ENCODE data around the gene BHLHE41. TPM values are rescaled to one million over a fixed set of nuclear protein-coding genes. Genes with fewer than 3 reads are reported as not detected.

The BHLHE41 gene
- total RNA-seq, 1 donor from 2014 or later, result 6.2 TPM

DNA sequence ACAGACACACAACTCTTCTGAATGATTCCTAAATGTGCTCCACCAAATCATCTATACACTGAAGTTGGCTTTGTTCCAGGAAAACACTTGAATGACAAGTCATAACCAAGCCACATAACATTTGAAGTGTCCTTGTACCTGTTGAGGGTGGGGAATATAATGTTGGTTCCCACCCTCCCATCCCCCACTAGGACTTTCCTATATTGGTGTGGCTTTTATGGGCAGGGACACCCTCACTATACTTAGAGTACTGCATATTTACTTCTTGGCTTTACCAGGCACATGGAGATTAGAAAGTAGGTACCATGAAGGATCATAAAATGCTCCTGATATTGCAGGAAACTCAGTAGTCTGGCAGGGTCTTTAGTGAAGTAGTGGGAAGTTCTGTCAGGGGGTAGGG, 9.7 kb upstream of the BHLHE41 start:
- DNase-seq, result no peak

GRCh38 chr12:26133521-26133920, 8.7 kb upstream of the BHLHE41 start:
- DNase-seq, result no peak

DNA sequence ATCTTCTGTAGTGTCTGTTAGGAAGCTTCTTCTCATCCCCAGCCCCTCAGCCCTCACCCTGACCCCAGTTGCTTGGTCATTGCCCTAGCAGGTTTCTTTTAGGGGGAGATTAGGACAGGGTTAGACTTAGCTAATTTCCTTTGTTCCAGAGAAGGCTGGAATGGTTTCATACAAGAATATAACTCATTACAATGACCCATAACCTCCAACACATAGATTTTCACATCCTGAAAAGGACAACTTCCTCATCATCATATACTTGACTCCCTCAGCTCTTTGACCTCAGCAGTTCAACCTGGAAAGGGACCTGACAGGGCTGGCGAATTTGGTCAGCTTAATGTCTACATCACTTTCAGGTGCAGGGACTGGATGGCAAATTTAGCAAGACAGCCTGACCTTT, 8.0 kb upstream of the BHLHE41 start:
- DNase-seq, result no peak

GRCh38 chr12:26131936-26132335, 7.1 kb upstream of the BHLHE41 start:
- no peak for DNase-seq

GRCh38 chr12:26130728-26131127, 5.9 kb upstream of the BHLHE41 start:
- no peak for DNase-seq

GRCh38 chr12:26128168-26128567, 3.3 kb upstream of the BHLHE41 start:
- DNase-seq, result no peak

DNA sequence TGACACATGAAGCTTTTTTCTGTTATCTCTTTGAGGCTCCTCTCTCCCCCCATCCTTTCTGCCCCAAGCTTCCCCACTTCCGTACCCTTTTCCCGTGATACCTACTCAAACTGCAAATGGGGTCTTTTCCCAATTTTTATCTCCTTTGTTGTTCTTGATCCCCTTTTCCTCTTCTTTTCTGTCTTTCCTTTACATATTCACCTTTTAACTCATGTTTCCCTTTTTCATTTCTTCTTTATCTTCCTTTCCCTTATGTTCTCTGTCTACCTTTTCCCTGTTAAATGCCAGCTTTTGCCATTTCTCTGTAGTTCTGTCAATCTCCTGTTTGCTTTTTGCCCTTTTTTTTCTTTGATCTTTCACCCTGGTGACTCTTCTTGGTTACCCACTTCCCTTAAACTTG, 2.6 kb upstream of the BHLHE41 start:
- DNase-seq, result no peak

- DNase-seq, result peak; percentile 65
These were observed 1.8 kb upstream of the BHLHE41 start for GRCh38 chr12:26126340-26127284.

DNA sequence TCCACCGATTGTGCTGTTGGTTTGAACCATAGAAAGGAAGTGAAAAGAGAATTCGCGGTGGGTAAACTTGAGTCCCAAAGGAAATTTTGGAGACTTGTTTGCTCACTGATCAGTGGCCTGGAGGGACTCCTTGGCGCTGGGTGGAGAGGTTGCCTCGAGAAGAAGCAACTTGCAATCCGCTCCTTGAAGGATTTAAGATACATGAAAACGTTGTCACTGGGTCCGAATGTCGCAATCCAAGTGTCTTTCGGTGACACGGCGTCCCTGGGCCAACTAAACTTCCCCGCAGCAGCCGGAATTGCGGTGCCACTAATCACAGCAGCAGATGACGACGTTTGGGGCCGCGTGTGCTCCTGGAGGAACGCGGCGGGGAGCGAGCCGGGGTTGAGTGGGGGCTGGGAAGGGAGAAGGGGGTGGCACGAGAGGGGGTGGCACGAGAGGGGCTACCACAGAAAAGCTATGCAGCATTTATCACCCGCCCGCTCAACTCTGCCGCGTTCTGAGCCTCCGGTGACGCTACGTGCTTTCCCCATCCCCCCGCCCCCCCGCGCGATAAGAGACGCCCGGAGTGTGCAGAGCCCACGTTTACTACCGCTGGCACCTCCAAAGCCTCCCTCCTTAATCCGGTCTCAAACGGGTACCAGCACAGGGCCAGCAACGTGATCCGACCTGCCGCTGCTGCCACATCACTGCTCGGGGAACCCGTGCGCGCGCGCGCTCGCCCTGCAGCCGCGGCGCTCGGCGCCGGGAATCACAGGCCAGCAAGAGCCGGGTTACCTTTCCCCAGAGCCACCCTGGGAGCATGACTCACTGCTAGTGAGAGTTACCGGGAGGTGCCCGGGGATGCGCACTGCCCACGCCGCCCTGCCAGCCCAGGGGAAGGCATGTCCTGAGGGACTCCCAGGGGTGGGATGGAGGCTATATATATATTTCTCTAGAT, 833 bp upstream of the BHLHE41 start:
- DNase-seq, result peak; percentile 33

DNA sequence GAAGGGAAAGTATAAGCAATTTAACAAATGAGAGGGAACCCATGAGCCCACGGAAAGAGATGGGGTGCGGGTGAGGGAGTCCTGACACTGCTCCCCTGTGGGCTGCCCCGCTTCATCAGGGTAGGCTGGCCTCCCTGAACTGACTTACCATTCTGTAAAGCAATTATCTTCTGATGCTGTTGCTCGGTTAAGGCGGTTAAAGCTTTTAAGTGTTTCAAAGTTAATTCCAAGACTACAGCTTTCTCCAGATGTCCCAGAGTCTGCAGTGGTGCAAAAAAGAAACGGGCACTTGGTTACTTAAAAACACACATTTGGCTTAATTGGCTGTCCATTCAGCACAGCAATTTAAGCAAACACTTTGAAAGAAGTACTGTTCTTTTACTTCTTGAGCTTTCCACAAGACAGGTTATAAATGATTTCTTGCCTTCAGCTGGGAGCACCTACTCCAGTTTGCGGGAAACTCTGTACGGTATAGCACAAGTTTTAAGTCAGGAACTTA, 1.3 kb downstream of the BHLHE41 start:
- peak; percentile 38 for DNase-seq

GRCh38 chr12:26122681-26123481, 2.0 kb downstream of the BHLHE41 start:
- peak; percentile 56 for DNase-seq

GRCh38 chr12:26122061-26122680, 2.7 kb downstream of the BHLHE41 start:
- no peak for DNase-seq

- no peak for DNase-seq
These were observed 3.3 kb downstream of the BHLHE41 start for GRCh38 chr12:26121323-26122060.

GRCh38 chr12:26120561-26121274, 4.1 kb downstream of the BHLHE41 start:
- DNase-seq, result no peak

- peak; percentile 68 for DNase-seq
These were observed 5.3 kb downstream of the BHLHE41 start for GRCh38 chr12:26119391-26119989.

DNA sequence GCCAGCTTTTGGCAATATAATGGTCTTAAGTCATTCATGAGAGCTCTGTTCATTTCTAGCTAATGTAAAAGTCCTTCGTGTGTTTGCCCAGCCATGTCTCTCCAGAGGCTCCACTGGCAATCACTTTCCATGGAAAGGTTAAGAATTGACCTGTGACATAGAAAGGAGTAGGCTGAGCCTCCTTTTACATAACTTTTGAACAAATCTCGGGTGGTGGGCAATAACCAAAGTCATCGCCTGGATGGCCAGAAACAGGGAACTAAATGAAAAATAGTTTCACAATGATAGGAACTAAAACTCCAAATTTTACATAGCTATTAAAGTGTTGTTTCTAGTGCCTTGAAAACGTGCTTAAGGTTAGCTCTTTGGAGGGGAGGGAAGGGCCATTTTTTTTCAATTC, 6.5 kb downstream of the BHLHE41 start:
- DNase-seq, result no peak

DNA sequence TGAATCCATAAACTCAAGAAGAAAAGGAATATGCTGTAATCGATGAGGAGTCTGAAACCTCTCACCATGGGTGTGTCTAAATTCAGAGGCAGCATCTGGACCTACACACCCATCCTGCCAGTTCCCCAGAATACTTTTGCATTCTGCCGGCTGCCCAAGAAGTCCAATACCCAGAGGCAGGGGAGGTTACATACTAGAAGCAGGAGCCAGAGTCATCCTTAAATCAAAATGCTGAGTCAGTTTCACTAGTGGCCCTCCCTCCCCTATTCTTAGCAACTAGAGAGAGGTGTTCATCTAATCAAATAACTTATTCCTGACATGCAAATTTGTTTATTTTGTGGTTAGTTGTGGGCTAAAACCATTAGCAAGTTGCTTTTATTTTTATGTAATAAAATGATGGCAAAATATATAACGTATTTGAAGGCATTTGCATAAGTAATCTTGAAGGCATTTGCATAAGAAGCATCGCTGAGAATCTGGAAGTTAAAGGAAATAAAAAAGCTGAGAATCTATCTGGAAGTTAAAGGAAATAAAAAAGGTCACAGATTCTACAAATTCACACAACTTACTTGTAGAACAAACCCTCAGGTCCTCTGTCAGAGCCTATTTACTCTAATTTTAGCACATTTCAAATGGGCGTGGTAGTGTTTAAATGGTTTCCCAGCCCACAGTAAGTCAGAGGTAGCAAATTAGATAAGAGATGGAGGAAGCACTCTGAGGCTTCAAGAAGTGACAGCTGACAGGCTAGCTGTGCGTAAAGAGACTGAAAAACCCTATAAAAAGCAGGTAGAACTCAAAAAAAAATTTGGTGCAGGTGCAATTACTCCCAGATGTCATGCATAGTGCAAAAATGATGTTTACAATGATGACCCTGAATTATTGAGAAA, 7.8 kb downstream of the BHLHE41 start:
- no peak for DNase-seq

GRCh38 chr12:26114720-26115401, 10.0 kb downstream of the BHLHE41 start:
- DNase-seq, result peak; percentile 90

Data from skin of body (tissue), 2 donors.